Vagina (tissue), 2 donors: ENCODE data around the gene CRKL.

Experiments
- CTCF ChIP-seq, 3 experiments: fragments of 450-650 bp in 2 of 3; fragments of 200-600 bp in 1 of 3; sonication (generic) in 1 of 3; IDR thresholded peaks; one replicate each; pipeline ENCODE4 v1.5.1; 2017 to 2019; ENCODE audit warnings: antibody characterized with exemption in 3 of 3, mild to moderate bottlenecking in 2 of 3, moderate library complexity in 2 of 3
- POLR2A ChIP-seq, 2 donors: fragments of 450-650 bp; IDR thresholded peaks; one replicate each; pipeline ENCODE4 v1.6.1; 2017; ENCODE audit warnings: antibody characterized with exemption in 2 of 2, mild to moderate bottlenecking in 2 of 2, moderate library complexity in 2 of 2
- POLR2AphosphoS5 ChIP-seq, 2 donors: sonication (generic); formaldehyde crosslinking; IDR thresholded peaks; one replicate each; pipeline ENCODE4 v1.9.0; 2017; ENCODE audit warnings: antibody characterized with exemption in 2 of 2, mild to moderate bottlenecking in 2 of 2, low read depth in 1 of 2; ENCODE audit not compliant: insufficient read depth in 1 of 2

- no peak for TF ChIP-seq CTCF (IDR thresholded peaks at IDR 0.05)
- no peak for TF ChIP-seq POLR2AphosphoS5 (IDR thresholded peaks at IDR 0.05; ENCODE audit: insufficient read depth in 1 of 2, low read depth in 1 of 2)
- no peak for TF ChIP-seq POLR2A (IDR thresholded peaks at IDR 0.05)
Measured at GRCh38 chr22:20990184-20991180, 73.3 kb downstream of the CRKL start.
